ENCODE data around the gene CDK17. TPM values are rescaled to one million over a fixed set of nuclear protein-coding genes. Genes with fewer than 3 reads are reported as not detected.

The CDK17 gene
- total RNA-seq, 1 experiment from 2014 or later = 21.4 TPM

- POLR2A ChIA-PET = no interaction called here
- TF ChIP-seq EGR1 (IDR thresholded peaks at IDR 0.05; ENCODE audit: low read depth) = no peak
- TF ChIP-seq JUND (IDR thresholded peaks at IDR 0.05) = no peak
- TF ChIP-seq POLR2A (IDR thresholded peaks at IDR 0.05; ENCODE audit: borderline replicate concordance, extremely low read depth, insufficient read depth, insufficient read length) = no peak
- ATAC-seq (no peak), DNase-seq (ENCODE audit: low read depth, low spot score) (no peak)
- BruUV-seq (replicated peaks) = no TSS peak
- no peaks in the 10 kb centered on the region for H3K27me3 ChIP-seq (ENCODE audit: insufficient read depth, low read length)
- H3K79me2 ChIP-seq (ENCODE audit: insufficient read depth, low read length) = no peaks in the 10 kb centered on the region
- H3K4me3 ChIP-seq (replicated peaks in 1 of 2; ENCODE audit: low read depth in 1 of 2, low read length in 2 of 2) = no peak overlapping the region
- no peaks in the 10 kb centered on the region for H3K9me2 ChIP-seq (ENCODE audit: insufficient read depth)
- no peak overlapping the region for H3K9ac ChIP-seq (ENCODE audit: low read length)
- RAD21 ChIA-PET (ENCODE audit: low non-redundant PET in 1 of 2, low total read pairs in 2 of 2, uncharacterized antibody in 2 of 2, unreplicated experiment in 2 of 2) = interaction anchor here in 1 of 2 experiments (0.6 kb wide), 1 partner anchor 129 kb away, joined by 3 read pairs; no protein-coding TSS in a partner anchor
- intact Hi-C loops (cut with micrococcal nuclease) = no loop called here
- H3K36me3 ChIP-seq (ENCODE audit: control insufficient read depth in 1 of 2, insufficient read depth in 2 of 2, low read length in 2 of 2) = no peaks in the 10 kb centered on the region
- H2AFZ ChIP-seq (ENCODE audit: low read depth, low read length, poor library complexity, severe bottlenecking) = no peak overlapping the region
- H3K9me3 ChIP-seq (ENCODE audit: control insufficient read depth in 1 of 2, insufficient read depth in 1 of 2, low read depth in 1 of 2, low read length in 2 of 2) = no peaks in the 10 kb centered on the region
- H3K27ac ChIP-seq (ENCODE audit: low read depth, low read length) = no peak overlapping the region
- CTCF ChIA-PET = no interaction called here
- H3K4me2 ChIP-seq (ENCODE audit: low read length) = no peak overlapping the region
- no peaks in the 10 kb centered on the region for H3K4me1 ChIP-seq (ENCODE audit: control insufficient read depth in 1 of 2, insufficient read depth in 2 of 2, low read length in 2 of 2)
- H4K20me1 ChIP-seq (ENCODE audit: insufficient read depth) = no peaks in the 10 kb centered on the region
These were observed 12.2 kb upstream of the CDK17 start for GRCh38 chr12:96412431-96412830.

- H3K4me3 ChIP-seq (replicated peaks in 1 of 2; ENCODE audit: low read depth in 1 of 2, low read length in 2 of 2) = no peak overlapping the region
- H3K9me3 ChIP-seq (ENCODE audit: control insufficient read depth in 1 of 2, insufficient read depth in 1 of 2, low read depth in 1 of 2, low read length in 2 of 2) = no peaks in the 10 kb centered on the region
- ATAC-seq (no peak), DNase-seq (ENCODE audit: low read depth, low spot score) (no peak)
- no peak overlapping the region for H3K27ac ChIP-seq (ENCODE audit: low read depth, low read length)
- intact Hi-C loops (cut with micrococcal nuclease) = no loop called here
- CTCF ChIA-PET = no interaction called here
- H2AFZ ChIP-seq (ENCODE audit: low read depth, low read length, poor library complexity, severe bottlenecking) = no peak overlapping the region
- H3K9me2 ChIP-seq (ENCODE audit: insufficient read depth) = no peaks in the 10 kb centered on the region
- no peak overlapping the region for H3K4me2 ChIP-seq (ENCODE audit: low read length)
- RAD21 ChIA-PET (ENCODE audit: low non-redundant PET in 1 of 2, low total read pairs in 2 of 2, uncharacterized antibody in 2 of 2, unreplicated experiment in 2 of 2) = no interaction called here
- POLR2A ChIA-PET = no interaction called here
- no peaks in the 10 kb centered on the region for H3K36me3 ChIP-seq (ENCODE audit: control insufficient read depth in 1 of 2, insufficient read depth in 2 of 2, low read length in 2 of 2)
- H3K9ac ChIP-seq (ENCODE audit: low read length) = no peak overlapping the region
- H3K79me2 ChIP-seq (ENCODE audit: insufficient read depth, low read length) = no peaks in the 10 kb centered on the region
- no peaks in the 10 kb centered on the region for H4K20me1 ChIP-seq (ENCODE audit: insufficient read depth)
- H3K4me1 ChIP-seq (ENCODE audit: control insufficient read depth in 1 of 2, insufficient read depth in 2 of 2, low read length in 2 of 2) = no peaks in the 10 kb centered on the region
- no TSS peak for BruUV-seq (replicated peaks)
- H3K27me3 ChIP-seq (ENCODE audit: insufficient read depth, low read length) = no peaks in the 10 kb centered on the region
- no peak for TF ChIP-seq RAD21 (IDR thresholded peaks at IDR 0.05; ENCODE audit: low read depth)
- TF ChIP-seq EGR1 (IDR thresholded peaks at IDR 0.05; ENCODE audit: low read depth) = no peak
- TF ChIP-seq JUND (IDR thresholded peaks at IDR 0.05) = no peak
- TF ChIP-seq, protein P1, sequence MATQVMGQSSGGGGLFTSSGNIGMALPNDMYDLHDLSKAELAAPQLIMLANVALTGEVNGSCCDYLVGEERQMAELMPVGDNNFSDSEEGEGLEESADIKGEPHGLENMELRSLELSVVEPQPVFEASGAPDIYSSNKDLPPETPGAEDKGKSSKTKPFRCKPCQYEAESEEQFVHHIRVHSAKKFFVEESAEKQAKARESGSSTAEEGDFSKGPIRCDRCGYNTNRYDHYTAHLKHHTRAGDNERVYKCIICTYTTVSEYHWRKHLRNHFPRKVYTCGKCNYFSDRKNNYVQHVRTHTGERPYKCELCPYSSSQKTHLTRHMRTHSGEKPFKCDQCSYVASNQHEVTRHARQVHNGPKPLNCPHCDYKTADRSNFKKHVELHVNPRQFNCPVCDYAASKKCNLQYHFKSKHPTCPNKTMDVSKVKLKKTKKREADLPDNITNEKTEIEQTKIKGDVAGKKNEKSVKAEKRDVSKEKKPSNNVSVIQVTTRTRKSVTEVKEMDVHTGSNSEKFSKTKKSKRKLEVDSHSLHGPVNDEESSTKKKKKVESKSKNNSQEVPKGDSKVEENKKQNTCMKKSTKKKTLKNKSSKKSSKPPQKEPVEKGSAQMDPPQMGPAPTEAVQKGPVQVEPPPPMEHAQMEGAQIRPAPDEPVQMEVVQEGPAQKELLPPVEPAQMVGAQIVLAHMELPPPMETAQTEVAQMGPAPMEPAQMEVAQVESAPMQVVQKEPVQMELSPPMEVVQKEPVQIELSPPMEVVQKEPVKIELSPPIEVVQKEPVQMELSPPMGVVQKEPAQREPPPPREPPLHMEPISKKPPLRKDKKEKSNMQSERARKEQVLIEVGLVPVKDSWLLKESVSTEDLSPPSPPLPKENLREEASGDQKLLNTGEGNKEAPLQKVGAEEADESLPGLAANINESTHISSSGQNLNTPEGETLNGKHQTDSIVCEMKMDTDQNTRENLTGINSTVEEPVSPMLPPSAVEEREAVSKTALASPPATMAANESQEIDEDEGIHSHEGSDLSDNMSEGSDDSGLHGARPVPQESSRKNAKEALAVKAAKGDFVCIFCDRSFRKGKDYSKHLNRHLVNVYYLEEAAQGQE (IDR thresholded peaks at IDR 0.05; ENCODE audit: low read depth) = no peak
- TF ChIP-seq CEBPB (IDR thresholded peaks at IDR 0.05; ENCODE audit: low read depth) = no peak
- TF ChIP-seq, protein P2, sequence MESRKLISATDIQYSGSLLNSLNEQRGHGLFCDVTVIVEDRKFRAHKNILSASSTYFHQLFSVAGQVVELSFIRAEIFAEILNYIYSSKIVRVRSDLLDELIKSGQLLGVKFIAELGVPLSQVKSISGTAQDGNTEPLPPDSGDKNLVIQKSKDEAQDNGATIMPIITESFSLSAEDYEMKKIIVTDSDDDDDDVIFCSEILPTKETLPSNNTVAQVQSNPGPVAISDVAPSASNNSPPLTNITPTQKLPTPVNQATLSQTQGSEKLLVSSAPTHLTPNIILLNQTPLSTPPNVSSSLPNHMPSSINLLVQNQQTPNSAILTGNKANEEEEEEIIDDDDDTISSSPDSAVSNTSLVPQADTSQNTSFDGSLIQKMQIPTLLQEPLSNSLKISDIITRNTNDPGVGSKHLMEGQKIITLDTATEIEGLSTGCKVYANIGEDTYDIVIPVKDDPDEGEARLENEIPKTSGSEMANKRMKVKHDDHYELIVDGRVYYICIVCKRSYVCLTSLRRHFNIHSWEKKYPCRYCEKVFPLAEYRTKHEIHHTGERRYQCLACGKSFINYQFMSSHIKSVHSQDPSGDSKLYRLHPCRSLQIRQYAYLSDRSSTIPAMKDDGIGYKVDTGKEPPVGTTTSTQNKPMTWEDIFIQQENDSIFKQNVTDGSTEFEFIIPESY (IDR thresholded peaks at IDR 0.05; ENCODE audit: extremely low read depth, insufficient replicate concordance, low read length) = no peak
- TF ChIP-seq POLR2AphosphoS5 (IDR thresholded peaks at IDR 0.05; ENCODE audit: low read depth, low read length) = no peak
- no peak for TF ChIP-seq FOSL1 (IDR thresholded peaks at IDR 0.05; ENCODE audit: low read depth)
- TF ChIP-seq CBX3 (IDR thresholded peaks at IDR 0.05; ENCODE audit: low read depth) = no peak
- TF ChIP-seq EZH2 (IDR thresholded peaks at IDR 0.05) = no peak
- no peak for TF ChIP-seq TCF7L2 (IDR thresholded peaks at IDR 0.05; ENCODE audit: borderline replicate concordance, extremely low read depth, insufficient read depth, insufficient read length)
- TF ChIP-seq, protein P3, sequence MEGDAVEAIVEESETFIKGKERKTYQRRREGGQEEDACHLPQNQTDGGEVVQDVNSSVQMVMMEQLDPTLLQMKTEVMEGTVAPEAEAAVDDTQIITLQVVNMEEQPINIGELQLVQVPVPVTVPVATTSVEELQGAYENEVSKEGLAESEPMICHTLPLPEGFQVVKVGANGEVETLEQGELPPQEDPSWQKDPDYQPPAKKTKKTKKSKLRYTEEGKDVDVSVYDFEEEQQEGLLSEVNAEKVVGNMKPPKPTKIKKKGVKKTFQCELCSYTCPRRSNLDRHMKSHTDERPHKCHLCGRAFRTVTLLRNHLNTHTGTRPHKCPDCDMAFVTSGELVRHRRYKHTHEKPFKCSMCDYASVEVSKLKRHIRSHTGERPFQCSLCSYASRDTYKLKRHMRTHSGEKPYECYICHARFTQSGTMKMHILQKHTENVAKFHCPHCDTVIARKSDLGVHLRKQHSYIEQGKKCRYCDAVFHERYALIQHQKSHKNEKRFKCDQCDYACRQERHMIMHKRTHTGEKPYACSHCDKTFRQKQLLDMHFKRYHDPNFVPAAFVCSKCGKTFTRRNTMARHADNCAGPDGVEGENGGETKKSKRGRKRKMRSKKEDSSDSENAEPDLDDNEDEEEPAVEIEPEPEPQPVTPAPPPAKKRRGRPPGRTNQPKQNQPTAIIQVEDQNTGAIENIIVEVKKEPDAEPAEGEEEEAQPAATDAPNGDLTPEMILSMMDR (IDR thresholded peaks at IDR 0.05 in 2 of 3, conservative IDR thresholded peaks at IDR 0.05 in 1 of 3; ENCODE audit: borderline replicate concordance in 1 of 3, insufficient read depth in 1 of 3, low read depth in 2 of 3, low read length in 2 of 3) = no peak
- no peak for TF ChIP-seq YY1 (IDR thresholded peaks at IDR 0.05; ENCODE audit: extremely low read depth, insufficient replicate concordance, low read depth, low read length)
These were observed 9.5 kb upstream of the CDK17 start for GRCh38 chr12:96409731-96410130.

Measured in HCT116 (cell line).